ENCODE results near the gene TH.

- TF ChIP-seq, protein P1, sequence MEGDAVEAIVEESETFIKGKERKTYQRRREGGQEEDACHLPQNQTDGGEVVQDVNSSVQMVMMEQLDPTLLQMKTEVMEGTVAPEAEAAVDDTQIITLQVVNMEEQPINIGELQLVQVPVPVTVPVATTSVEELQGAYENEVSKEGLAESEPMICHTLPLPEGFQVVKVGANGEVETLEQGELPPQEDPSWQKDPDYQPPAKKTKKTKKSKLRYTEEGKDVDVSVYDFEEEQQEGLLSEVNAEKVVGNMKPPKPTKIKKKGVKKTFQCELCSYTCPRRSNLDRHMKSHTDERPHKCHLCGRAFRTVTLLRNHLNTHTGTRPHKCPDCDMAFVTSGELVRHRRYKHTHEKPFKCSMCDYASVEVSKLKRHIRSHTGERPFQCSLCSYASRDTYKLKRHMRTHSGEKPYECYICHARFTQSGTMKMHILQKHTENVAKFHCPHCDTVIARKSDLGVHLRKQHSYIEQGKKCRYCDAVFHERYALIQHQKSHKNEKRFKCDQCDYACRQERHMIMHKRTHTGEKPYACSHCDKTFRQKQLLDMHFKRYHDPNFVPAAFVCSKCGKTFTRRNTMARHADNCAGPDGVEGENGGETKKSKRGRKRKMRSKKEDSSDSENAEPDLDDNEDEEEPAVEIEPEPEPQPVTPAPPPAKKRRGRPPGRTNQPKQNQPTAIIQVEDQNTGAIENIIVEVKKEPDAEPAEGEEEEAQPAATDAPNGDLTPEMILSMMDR (IDR thresholded peaks at IDR 0.05; ENCODE audit: low read depth, low read length, poor library complexity, severe bottlenecking), result no peak
- TF ChIP-seq EZH2phosphoT487 (IDR thresholded peaks at IDR 0.05; ENCODE audit: borderline replicate concordance, low read length), result no peak
These were observed 57.0 kb downstream of the TH start for GRCh38 chr11:2114430-2115241.

All from DOHH2 (cell line).